D721Med (cell line): ENCODE data around the gene SLC17A4.

ENCODE experiments used
- DNase-seq: peaks from one replicate; pipeline ENCODE4 v3.0.0; 2011; ENCODE audit warnings: low spot score; ENCODE audit not compliant: insufficient read length
- FAIRE-seq: peaks from 2 replicates; lab custom pipeline; 2011; peaks lifted over from hg19 to GRCh38; lab: Jason Lieb, UNC
- TF ChIP-seq, protein P1 (sequence below): IDR thresholded peaks from 2 replicates; pipeline ENCODE4 v1.5.1; 2012; ENCODE audit warnings: mild to moderate bottlenecking, control low read depth; ENCODE audit not compliant: insufficient read depth; ENCODE audit errors: missing control alignments

Gene SLC17A4

DNA sequence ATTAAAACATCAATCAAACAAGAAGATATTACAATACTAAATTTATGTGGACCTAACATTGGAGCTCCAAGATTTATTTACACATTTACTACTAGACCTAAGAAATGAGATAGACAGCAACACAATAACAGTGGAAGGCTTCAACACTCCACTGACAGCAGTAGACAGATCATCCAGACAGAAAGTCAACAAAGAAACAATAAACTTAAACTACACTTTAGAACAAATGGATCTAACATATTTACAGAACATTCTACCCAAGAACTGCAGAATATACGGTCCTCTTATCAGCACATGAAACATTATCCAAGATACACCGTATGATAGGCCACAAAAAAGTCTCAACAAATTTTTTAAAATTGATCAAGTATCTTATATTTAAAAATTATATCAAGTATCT, 50.3 kb downstream of the SLC17A4 start:
- DNase-seq (no peak), FAIRE-seq (no peak)
- TF ChIP-seq, protein P1, sequence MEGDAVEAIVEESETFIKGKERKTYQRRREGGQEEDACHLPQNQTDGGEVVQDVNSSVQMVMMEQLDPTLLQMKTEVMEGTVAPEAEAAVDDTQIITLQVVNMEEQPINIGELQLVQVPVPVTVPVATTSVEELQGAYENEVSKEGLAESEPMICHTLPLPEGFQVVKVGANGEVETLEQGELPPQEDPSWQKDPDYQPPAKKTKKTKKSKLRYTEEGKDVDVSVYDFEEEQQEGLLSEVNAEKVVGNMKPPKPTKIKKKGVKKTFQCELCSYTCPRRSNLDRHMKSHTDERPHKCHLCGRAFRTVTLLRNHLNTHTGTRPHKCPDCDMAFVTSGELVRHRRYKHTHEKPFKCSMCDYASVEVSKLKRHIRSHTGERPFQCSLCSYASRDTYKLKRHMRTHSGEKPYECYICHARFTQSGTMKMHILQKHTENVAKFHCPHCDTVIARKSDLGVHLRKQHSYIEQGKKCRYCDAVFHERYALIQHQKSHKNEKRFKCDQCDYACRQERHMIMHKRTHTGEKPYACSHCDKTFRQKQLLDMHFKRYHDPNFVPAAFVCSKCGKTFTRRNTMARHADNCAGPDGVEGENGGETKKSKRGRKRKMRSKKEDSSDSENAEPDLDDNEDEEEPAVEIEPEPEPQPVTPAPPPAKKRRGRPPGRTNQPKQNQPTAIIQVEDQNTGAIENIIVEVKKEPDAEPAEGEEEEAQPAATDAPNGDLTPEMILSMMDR = no peak

DNA sequence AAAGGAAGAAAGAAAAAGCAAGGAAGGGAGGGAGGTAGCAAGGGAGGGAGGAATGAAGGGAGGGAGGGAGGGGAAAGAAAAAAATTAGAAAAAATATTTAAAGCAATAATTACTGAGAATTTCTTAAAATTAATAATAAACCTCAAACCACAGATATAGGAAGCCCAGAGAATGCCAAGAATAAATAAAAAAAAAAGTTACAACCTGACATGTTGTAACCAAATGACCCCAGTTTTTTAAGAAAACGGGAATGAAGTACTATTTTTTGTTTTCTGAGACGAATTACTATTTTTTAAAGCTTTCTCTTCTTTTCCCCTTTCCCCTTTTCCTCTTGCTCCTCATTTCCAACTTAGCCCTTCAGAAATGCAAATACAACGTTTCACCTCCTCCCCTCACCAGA, 60.7 kb downstream of the SLC17A4 start:
- DNase-seq (no peak), FAIRE-seq (no peak)
- TF ChIP-seq, protein P1 = no peak

DNA sequence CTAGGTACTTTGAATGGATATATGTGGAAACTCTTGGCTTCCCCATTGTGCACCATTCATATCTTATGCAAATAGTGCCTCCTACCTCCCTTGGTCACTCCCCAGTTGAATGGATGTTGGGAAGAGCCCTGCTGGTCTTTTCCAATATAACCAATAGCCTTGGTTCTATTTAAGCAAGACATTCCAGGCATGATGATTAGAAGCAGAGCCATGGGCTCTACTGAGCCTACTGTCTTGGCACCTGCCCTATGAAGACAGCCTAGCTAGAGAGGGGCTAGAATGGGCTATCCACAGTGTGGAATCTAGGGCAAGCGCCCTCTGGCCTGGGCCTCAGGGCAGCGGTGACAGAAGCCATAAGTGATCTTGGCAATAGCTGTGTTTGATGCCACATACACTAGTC, 61.7 kb downstream of the SLC17A4 start:
- TF ChIP-seq, protein P1 = no peak
- no peak for DNase-seq

DNA sequence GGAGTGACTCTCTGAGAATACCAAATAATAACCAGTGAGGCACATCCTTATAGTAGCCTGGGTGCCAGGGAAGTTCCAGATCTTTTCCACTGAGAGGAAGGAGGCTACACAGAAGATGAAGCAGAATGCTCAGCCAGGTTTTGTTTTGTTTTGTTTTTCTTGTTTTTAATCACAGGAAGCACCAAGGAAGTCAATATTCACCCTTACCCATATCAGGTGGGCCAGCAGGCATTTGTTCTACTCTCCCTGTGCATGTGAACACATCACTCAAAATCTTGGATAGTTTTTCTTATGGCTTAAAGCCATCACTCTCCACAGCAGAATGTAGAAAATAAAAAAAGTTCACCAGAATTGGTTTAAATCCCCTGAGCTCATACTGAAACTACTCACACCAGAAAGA, 66.8 kb downstream of the SLC17A4 start:
- FAIRE-seq (no peak), DNase-seq (no peak)
- TF ChIP-seq, protein P1 = no peak

More for the DNA sequence above, 61.7 kb downstream of the SLC17A4 start:
- FAIRE-seq = no peak

DNA sequence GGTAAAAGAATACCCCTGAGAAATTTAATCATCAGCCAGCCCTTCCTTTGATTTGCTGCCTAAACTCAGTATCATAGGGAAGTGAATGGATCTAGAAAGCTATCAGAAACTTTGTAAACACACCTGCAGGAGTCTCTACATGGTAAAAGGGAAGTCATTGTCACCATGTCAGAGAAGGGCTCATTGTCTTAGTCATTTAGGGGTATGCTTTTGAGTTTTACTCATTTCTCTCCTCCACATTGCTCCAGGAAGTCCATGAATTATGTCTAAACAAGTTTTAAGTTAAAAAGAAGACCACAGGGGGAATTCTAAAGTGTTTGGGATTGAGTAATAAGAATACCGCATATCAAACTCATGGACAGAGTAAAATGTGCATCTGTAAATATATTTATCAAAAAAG, 74.8 kb downstream of the SLC17A4 start:
- no peak for DNase-seq
- TF ChIP-seq, protein P1 = no peak
- no peak for FAIRE-seq

DNA sequence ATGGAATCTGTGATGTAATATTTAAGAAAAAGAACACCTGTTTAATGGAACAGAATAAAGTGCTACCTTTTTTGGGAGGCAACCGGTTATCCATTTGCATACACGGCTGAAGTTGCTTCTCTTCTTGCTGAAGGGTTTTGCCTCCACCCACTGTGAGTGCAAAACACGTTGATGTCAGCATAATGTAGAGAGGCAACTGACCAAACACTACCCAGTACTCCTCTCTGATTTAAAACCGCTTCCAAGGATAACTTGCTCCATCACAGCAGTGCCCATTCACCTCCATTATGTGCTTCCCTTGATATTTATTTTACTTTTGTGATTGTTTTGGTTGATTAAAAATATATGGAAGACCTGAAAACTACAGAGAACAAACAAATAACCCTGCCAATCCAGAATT, 75.9 kb downstream of the SLC17A4 start:
- FAIRE-seq (no peak), DNase-seq (no peak)
- TF ChIP-seq, protein P1 = no peak
